Heart left ventricle (tissue), 16 donors: ENCODE results near the gene DNM3. TPM values are rescaled to one million over a fixed set of nuclear protein-coding genes. Genes with fewer than 3 reads are reported as not detected.
A peak's percentile ranks its signal among the peaks of the same experiment; 100 is the strongest.

Experiments
- ATAC-seq, 4 donors: fragments of 200-7000 bp; cut with Tn5 transposase; one replicate each; pipeline ENCODE4 v1.9.1; 2020 to 2022; ENCODE audit warnings: moderate library complexity in 4 of 4, mild to moderate bottlenecking in 3 of 4, moderate number of reproducible peaks in 1 of 4
- DNase-seq, 5 donors: peaks; one replicate each; pipeline ENCODE4 v3.0.0-alpha.2; 2020
- H3K27ac ChIP-seq, 12 donors: fragments of 200-600 bp; sonication (generic) in 4 of 12; one replicate each; pipeline versions ENCODE4 v1.5.0 to v1.8.0; 2016 to 2022; ENCODE audit warnings: mild to moderate bottlenecking in 2 of 12
- H3K27me3 ChIP-seq, 9 donors: fragments of 200-600 bp; sonication (generic) in 2 of 9; one replicate each; pipeline versions ENCODE4 v1.5.1 to v1.8.0; 2016 to 2022; ENCODE audit warnings: mild to moderate bottlenecking in 3 of 9
- H3K36me3 ChIP-seq, 9 donors: fragments of 200-600 bp; sonication (generic) in 2 of 9; one replicate each; pipeline versions ENCODE4 v1.5.0 to v1.8.0; 2018 to 2022; ENCODE audit warnings: mild to moderate bottlenecking in 2 of 9
- H3K4me1 ChIP-seq, 12 donors: fragments of 200-600 bp; sonication (generic) in 4 of 12; one replicate each; pipeline versions ENCODE4 v1.5.0 to v1.8.0; 2016 to 2022; ENCODE audit warnings: mild to moderate bottlenecking in 3 of 12
- H3K4me3 ChIP-seq, 12 donors: fragments of 200-600 bp; sonication (generic) in 4 of 12; one replicate each; pipeline versions ENCODE4 v1.5.0 to v1.8.0; 2017 to 2022; ENCODE audit warnings: mild to moderate bottlenecking in 9 of 12, moderate library complexity in 4 of 12
- H3K9me3 ChIP-seq, 12 donors: fragments of 200-600 bp; sonication (generic) in 4 of 12; one replicate each; pipeline versions ENCODE4 v1.5.0 to v1.8.0; 2016 to 2022; ENCODE audit warnings: mild to moderate bottlenecking in 1 of 12
- CTCF ChIP-seq, 12 donors: fragments of 200-600 bp; sonication (generic) in 4 of 12; IDR thresholded peaks; one replicate each; pipeline versions ENCODE4 v1.5.0 to v1.8.0; 2018 to 2022; ENCODE audit warnings: antibody characterized with exemption in 12 of 12, mild to moderate bottlenecking in 5 of 12
- POLR2A ChIP-seq, 2 donors: fragments of 450-650 bp; IDR thresholded peaks; one replicate each; pipeline ENCODE4 v1.6.1; 2017; ENCODE audit warnings: antibody characterized with exemption in 2 of 2, mild to moderate bottlenecking in 2 of 2, moderate library complexity in 2 of 2
- WGBS, 4 donors: extraction: QIAGEN DNeasy Blood & Tissue Kit in 2 of 4; methylation state at CpG; one replicate each; pipeline versions ENCODE4 v1.1.5 to v1.1.7; 2013 to 2018; 5-methylcytosine and 5-hydroxymethylcytosine counted together
- intact Hi-C, 10 donors: fragments of 100-400 bp; cut with DNase I; formaldehyde crosslinking; loops; one replicate each; pipeline versions ENCODE4 v1.11.1 to v1.14.2; 2022
- polyA plus RNA-seq, 2 donors: library from polyadenylated mRNA; stranded (reverse); fragments of 200-250 nt; gene quantifications; one replicate each; pipeline ENCODE4 v1.2.3, GENCODE V29; 2013
- total RNA-seq, 9 donors: library from RNA; depleted of rRNA in 2 of 9; stranded (reverse); fragments of >200 nt in 2 of 9; fragmentation: NEBNext Ultra II Directional in 3 of 9; extraction: Animal tissue kit (Norgen Biotek cat#: 25700) in 3 of 9; gene quantifications; one replicate each; pipeline versions ENCODE4 v1.1.0 to v1.2.4, GENCODE V29; 2016 to 2023
- donor health status: ischemic (EF 13 %, LVEDD 7.1; RV severe dilation, severe dysfunction).
- donor health status: healthy with polysubstance abuse.
- donor health status: DM: no; HTN: yes; CAD: no.
- donor health status: DM: no; HTN: no; CAD: no.
- donor health status: ischemic (EF 25% LVEDD 6.9; RV normal size, moderate dysfunction).
- donor health status: ischemic (EF 25% LVEDD 5.7; RV mildly dilated, moderate dysfunction).
- donor health status: healthy.
- donor health status: DM: yes; HTN: yes; CAD: no.
- donor health status: ischemic (EF 35%, LVEDD 5.7; RV mildly dilated, moderate dysfunction).
- donor health status: nonischemic (EF 11% LVEDD 7.7; RV severe dilation, severe dysfunction).
- donor health status: DM: yes; HTN: yes; CAD: no.
- donor health status: PGD.
- donor health status: ischemic (EF 29% LVEDD 5.4; RV normal size, mild dysfunction).
- donor health status: nonischemic (EF 23%, LVEDD 6.1; RV moderate dilation, normal function).

DNM3 gene
- total and polyA plus RNA-seq, 11 donors, result 0.44 to 3.9 (median 1.9) TPM

DNA sequence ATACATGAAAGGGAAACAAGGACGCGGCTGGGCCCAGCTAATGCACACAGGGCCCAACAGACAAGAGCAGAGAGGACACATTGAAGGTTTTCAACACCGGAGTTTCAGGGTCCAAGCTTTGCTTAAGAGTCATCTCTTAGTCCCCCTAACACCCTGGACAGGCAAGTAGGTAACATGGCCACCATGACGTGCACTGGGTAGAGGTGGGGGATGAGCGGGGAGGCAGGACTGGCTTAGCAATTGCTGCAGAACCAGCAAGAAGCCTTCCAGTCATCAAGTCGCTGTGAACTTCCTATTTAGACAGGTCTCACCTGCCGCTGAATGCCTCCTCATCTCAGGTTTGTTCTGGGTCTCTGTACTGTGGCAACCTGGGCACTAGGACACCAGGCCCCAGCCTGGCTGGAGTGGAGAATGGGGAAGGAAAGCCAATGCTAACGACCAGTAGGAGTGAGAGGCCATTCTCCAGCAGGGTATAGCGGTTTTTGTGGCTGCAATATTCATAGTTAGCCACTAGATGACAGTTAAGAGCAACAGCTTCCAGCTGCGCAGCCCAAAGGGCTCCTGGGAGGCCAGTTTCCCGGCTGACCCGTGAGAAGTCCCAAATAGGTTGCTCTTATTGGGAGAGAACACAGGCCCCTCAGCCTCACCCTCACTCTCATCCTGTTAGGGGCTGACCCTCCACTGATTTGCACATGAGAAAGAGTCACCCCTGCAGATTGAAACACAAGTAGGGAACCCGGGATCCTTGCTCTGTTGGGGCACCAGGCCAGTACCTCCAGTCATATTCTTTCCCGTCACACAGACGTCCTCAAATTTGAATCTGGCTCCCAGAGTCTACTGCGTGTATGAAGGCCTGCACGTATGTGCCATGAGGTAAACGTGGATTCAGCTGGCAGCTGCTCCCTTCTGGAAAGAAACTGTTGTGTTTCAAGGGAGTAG is 608.6 kb downstream of the DNM3 start:
- H3K27ac ChIP-seq, result peak overlapping the region in 2 of 12 donors; percentile 7 to 28
- TF ChIP-seq CTCF (IDR thresholded peaks at IDR 0.05) (peak; percentile 71 to 92 (median 86)), POLR2A (IDR thresholded peaks at IDR 0.05) (no peak)
- WGBS, 4 donors, result 38 to 54% (median 48%) methylated on average over 17 to 18 of the region's 18 CpGs
- no peaks in the 10 kb centered on the region for H3K36me3 ChIP-seq
- peak; percentile 74 to 90 (median 90) for ATAC-seq
- intact Hi-C loops, result loop anchor here (2.0 to 10.0 kb wide), 9 partner anchors 82 to 645 kb away; partner anchors contain the start of gene SUCO (in 7 of the 10)
- peak; percentile 37 to 73 (median 54) for DNase-seq
- H3K4me1 ChIP-seq, result peaks cover 0 to 25% (median 6%) of the 10 kb centered on the region in 12 donors
- H3K4me3 ChIP-seq, result peak overlapping the region in 4 of 12 donors; percentile 6 to 41 (median 14)
- H3K27me3 ChIP-seq, result no peaks in the 10 kb centered on the region
- no peaks in the 10 kb centered on the region for H3K9me3 ChIP-seq

- ATAC-seq, result peak in 2 of 4 donors; percentile 5 to 7
- Histone ChIP-seq H3K36me3 (no peaks in the 10 kb centered on the region), H3K27ac (peak overlapping the region in 3 of 12 donors; percentile 7 to 28 (median 17)), H3K4me1 (peaks cover 0 to 25% (median 6%) of the 10 kb centered on the region in 12 donors), H3K4me3 (peak overlapping the region in 1 of 12 donors; percentile 41), H3K9me3 (no peaks in the 10 kb centered on the region), H3K27me3 (no peaks in the 10 kb centered on the region)
- intact Hi-C loops, result loop anchor here (2.0 to 10.0 kb wide), 7 partner anchors 82 to 274 kb away; partner anchors contain the start of gene SUCO (in 7 of the 10)
- no peak for DNase-seq
- 67 to 75% (median 70%) methylated on average over 7 of the region's 7 CpGs for WGBS, 4 donors
- no peak for TF ChIP-seq CTCF (IDR thresholded peaks at IDR 0.05)
Observed at GRCh38 chr1:172450524-172450885, 609.2 kb downstream of the DNM3 start.

DNA sequence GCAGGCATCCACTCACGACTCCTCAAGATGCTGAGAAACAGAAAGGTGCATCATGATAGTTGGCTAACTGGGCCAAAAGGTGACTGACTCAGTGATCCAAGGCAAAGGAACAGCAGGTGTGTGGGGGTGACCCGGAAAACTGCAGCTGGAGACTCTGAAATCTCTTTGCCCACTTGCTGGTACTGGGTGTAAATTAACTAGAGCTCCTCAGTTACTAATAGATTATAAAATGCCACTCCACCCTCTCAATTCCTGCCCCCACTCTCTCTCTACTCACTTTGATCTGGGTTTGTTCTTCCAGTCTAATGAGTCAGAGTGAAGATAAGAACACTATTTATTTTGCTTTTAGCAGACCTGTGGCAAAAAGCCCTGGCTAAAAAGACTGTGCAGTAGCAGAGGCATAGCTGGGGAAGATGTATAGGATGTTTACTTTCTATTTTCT is 609.7 kb downstream of the DNM3 start:
- ATAC-seq, result peak in 2 of 4 donors; percentile 42 to 60
- Histone ChIP-seq H3K4me3 (no peak overlapping the region), H3K36me3 (no peaks in the 10 kb centered on the region), H3K27me3 (no peaks in the 10 kb centered on the region), H3K27ac (peak overlapping the region in 3 of 12 donors; percentile 7 to 28 (median 17)), H3K9me3 (no peaks in the 10 kb centered on the region), H3K4me1 (peaks cover 0 to 25% (median 6%) of the 10 kb centered on the region in 12 donors)
- intact Hi-C loops, result loop anchor here (2.0 to 10.0 kb wide), 7 partner anchors 81 to 274 kb away; partner anchors contain the start of gene SUCO (in 7 of the 10)
- 80 to 89% (median 87%) methylated on average over 2 of the region's 2 CpGs for WGBS, 4 donors
- TF ChIP-seq CTCF (IDR thresholded peaks at IDR 0.05) (no peak), POLR2A (IDR thresholded peaks at IDR 0.05) (no peak)
- DNase-seq, result no peak
